GM12891 (cell line): Measurements from ENCODE around the gene SRP68. TPM values are rescaled to one million over a fixed set of nuclear protein-coding genes. Genes with fewer than 3 reads are reported as not detected.

Source experiments
- DNase-seq: peaks from one replicate; pipeline ENCODE4 v3.0.0; 2011; ENCODE audit warnings: low spot score; ENCODE audit not compliant: insufficient read length
- FAIRE-seq: peaks from 2 replicates; lab custom pipeline; 2011; peaks lifted over from hg19 to GRCh38; lab: Jason Lieb, UNC
- PAX5 ChIP-seq: IDR thresholded peaks from 2 replicates; pipeline ENCODE4 v1.6.1; 2011; ENCODE audit warnings: low read length, moderate library complexity, mild to moderate bottlenecking; ENCODE audit not compliant: insufficient read depth, severe bottlenecking
- POLR2A ChIP-seq: IDR thresholded peaks from 2 replicates; pipeline ENCODE4 v1.6.1; 2011; ENCODE audit warnings: low read depth, low read length, control low read depth
- POLR2AphosphoS5 ChIP-seq: IDR thresholded peaks from 2 replicates; pipeline ENCODE4 v1.6.1; 2011; ENCODE audit warnings: low read depth, low read length, control low read depth
- POU2F2 ChIP-seq: IDR thresholded peaks from 2 replicates; pipeline ENCODE4 v1.6.1; 2011; ENCODE audit warnings: low read depth, mild to moderate bottlenecking, control low read depth, low read length, moderate library complexity
- SPI1 ChIP-seq: IDR thresholded peaks from 2 replicates; pipeline ENCODE4 v1.6.1; 2011; ENCODE audit warnings: low read depth, low read length, control low read depth
- TAF1 ChIP-seq: IDR thresholded peaks from 2 replicates; pipeline ENCODE4 v1.6.1; 2011; ENCODE audit warnings: low read depth, low read length, control low read depth
- polyA plus RNA-seq: library from polyadenylated mRNA; unstranded; fragments of >200 nt; gene quantifications from one replicate; pipeline ENCODE4 v1.2.1, GENCODE V29; 2012; ENCODE audit warnings: low read depth, missing spikeins, inconsistent platforms; ENCODE audit not compliant: missing spikeins

The SRP68 gene
- polyA plus RNA-seq = 42.5 TPM

DNA sequence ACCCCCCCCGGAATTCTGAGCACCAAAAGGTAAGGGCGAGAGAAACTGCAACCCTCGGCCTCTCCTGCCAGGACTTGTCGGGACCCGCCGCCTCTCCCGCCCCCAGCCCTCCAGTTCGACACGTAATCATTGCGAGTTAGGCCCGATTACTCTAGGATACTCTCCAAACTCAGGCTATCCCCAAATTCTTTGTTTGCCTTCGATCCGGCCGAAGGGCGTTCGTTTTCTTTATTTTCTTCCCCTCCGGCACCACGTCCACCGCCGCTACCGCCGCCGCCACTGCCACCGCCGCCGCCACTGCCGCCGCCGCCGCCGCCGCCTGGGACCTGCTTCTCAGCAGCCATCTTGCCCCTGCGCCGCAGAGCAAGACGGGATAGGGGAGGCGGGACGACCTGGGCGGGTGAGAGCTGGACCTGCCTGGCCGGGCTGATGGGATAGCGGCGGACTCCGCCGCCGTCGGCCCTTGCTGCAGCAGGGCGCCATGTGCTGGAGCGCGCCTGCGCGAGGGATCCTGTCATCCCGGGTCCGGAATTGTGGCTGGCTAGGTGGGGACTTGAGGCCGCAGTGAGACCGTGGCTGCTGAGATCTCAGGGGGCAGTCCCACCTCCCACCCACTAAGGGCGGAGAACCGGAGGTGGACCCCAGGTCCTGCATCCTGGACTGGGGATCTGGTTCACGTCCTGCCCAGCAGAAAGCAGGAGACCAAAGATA, at the start of gene SRP68:
SRP68 (minus strand) TSS at position 370 of the 711 bp plus-strand sequence; CDS start at position 344, 26 bp downstream.
- FAIRE-seq = peak; percentile 99
- peak; percentile 88 for DNase-seq
- TF ChIP-seq TAF1 (peak; percentile 72), PAX5 (no peak), POU2F2 (no peak; the same call in 1 of the 2 replicates), POLR2A (peak; percentile 82), POLR2AphosphoS5 (peak; percentile 59; the same call in 1 of the 2 replicates), SPI1 (no peak)

DNA sequence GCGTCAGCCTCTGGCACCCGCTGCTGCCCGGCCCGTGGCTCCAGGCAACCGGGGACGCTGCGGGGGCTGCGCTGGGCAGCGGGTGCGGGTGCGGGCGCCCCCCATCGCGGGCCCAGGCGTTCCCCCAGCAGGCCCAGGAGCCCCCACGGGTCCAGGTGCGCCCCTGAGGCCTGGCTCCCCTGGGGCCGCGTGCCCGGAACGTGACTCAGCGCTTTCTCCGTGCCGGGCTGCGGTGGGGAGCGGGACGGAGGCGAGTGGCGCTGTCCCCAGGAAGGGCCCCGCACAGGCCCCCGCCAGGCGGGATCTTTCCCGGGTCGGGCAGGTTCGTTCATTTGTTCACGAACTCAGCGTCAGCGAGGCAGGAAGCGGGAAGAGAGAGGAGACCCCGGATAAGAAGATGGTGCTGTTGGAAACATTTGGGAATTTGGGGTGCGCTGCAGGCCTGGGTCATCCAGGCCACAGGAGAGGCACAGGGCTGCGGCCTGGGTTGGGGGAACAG, 49.7 kb upstream of the SRP68 start:
- no peak for FAIRE-seq
- no peak for DNase-seq
- no peak for TF ChIP-seq PAX5
- TF ChIP-seq POLR2A = no peak
- no peak for TF ChIP-seq SPI1
- no peak for TF ChIP-seq POU2F2
- TF ChIP-seq TAF1 = no peak
- no peak for TF ChIP-seq POLR2AphosphoS5

DNA sequence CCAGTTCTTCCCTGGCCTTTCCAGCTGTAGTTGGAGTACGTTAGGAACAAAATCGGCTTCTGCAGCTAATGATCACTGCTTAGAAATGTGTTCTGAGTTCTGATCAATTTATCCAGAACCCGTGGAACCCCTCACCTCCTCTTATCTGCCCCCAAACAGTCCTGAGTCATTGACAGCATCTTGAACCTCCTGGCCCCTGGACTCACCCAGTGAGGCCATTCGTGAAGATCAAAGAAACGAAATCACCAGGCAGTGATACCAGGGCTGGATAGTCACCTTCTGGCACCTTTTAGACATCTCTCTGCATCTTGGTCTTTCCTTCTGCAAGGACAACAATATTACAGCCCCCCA, 48.3 kb upstream of the SRP68 start:
- no peak for TF ChIP-seq POLR2AphosphoS5
- no peak for TF ChIP-seq POLR2A
- no peak for TF ChIP-seq TAF1
- TF ChIP-seq POU2F2 = no peak
- no peak for TF ChIP-seq SPI1
- no peak for TF ChIP-seq PAX5
- no peak for DNase-seq
- peak; percentile 78 for FAIRE-seq

DNA sequence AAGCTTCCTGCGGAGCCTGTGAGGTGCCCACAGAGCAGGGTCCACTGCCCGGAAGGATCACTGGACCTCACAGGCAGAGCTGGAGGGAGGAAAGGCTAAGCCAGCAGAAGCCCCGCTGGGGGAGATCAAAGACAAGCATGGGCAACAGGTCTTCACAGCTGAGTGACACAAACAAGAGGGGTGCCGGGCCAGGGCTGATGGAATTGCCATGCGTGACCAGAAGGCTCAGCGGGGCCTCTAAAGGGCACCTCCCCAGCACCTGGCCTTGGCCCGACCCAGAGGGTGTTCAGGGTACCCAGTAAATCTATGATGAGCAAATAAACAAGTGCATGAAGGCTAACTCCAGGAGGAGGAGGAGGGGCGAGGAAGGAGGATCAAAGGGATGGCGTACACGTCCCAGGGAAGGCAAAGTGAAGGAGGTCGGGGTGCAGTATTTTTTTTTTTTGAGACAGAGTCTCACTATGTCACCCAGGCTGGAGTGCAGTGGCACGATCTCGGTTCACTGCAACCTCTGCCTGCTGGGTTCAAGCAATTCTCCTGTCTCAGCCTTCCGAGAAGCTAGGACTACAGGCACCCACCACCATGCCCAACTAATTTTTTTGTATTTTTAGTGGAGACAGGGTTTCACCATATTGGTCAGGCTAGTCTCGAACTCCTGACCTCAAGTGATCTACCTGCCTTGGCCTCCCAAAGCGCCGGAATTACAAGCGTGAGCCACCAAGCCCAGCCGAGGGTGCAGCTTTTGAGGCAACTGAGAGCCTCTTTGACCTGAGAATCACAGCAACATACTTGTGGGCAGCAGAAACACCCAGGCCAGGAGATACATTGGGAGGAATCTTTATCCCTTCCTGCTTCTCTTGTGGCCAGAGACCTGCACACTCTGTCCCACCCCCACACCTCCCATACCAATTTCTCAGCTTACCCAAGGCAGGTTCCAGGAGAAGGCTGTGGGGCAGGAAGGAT, 47.4 kb upstream of the SRP68 start:
- TF ChIP-seq PAX5 (no peak), SPI1 (no peak), POLR2A (no peak), TAF1 (no peak), POU2F2 (no peak), POLR2AphosphoS5 (no peak)
- DNase-seq (no peak), FAIRE-seq (no peak)

DNA sequence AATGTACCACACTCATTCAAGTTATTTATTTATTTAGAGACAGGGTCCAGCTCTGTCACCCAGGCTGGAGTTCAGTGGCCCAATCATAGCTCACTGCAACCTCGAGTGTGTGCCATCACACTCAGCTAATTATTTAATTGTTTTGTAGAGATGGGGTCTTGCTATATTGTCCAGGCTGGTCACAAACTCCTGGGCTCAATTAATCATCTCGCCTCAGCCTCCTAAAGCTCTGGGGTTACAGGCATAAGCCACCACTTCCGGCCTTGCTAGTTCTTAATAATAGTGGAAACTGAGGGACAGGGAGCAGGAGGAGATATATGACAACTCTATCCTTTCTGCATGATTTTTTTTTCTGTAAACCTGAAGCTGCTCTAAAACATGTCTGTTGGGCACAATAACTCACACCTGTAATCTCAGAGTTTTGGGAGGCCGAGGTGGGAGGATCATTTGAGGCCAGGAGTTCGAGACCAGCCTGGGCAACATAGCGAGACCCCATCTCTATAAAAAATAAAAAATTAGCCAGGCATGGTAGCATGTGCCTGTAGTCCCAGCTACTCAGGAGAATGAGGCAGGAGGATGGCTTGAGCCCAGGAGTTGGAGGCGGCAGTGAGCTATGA, 42.9 kb upstream of the SRP68 start:
- TF ChIP-seq POU2F2 = no peak
- no peak for TF ChIP-seq SPI1
- TF ChIP-seq POLR2A = no peak
- TF ChIP-seq POLR2AphosphoS5 = no peak
- no peak for TF ChIP-seq TAF1
- no peak for TF ChIP-seq PAX5
- FAIRE-seq (no peak), DNase-seq (no peak)

DNA sequence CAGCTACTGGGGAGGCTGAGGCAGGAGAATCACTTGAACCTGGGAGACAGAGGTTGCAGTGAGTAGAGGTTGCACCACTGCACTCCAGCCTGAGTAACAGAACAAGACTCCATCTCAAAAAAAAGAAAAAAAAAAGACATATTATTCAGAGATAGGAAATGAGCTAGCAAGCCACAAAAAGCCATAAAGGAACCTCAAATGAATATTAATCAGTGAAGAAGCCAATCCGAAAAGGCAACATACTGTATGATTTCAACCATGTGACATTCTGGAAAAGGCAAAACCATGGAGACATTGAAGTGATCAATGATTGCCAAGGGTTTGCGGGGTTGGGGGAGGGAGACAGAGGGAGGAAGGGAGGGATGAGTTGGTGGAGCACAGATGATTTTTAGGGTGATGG, 39.6 kb upstream of the SRP68 start:
- TF ChIP-seq PAX5 (no peak), SPI1 (no peak), POU2F2 (no peak), TAF1 (no peak), POLR2A (no peak), POLR2AphosphoS5 (no peak)
- no peak for DNase-seq
- FAIRE-seq = no peak

DNA sequence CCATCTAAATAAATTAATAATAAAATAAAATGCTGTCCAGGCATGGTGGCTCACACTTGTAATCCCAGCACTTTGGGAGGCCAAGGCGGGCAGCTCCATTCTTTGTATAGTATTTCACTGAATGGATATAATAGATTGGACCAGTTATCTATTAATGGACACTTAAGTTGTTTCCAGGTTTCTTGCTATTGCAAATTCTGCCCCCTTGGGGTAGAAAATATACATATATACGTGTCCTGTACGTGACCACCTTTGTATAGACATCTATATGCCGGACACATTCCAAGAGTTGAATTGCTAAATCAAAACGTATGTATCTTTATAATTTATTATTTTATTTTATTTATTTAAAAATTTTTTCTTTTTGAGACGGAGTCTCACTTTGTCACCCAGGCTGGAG, 35.2 kb upstream of the SRP68 start:
- TF ChIP-seq POLR2A (no peak), PAX5 (no peak), SPI1 (no peak)
- DNase-seq (no peak), FAIRE-seq (no peak)

DNA sequence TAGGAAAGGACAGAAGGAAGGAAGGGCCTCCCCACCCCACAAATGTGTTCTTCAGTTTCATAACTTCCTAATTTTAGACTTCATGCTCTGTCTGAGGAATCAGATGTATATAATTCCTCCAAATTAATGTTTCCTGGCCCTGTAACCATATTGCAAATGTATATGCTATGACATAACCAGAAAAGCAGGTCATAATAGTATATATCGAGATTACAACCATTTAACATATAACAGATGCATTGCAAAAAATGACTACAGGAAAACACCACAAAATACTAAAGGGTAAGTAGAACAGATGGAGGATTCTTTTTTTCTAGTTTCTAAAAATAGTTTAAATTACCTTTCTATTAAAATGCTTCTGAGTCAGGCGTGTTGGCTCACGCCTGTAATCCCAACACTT, 34.4 kb upstream of the SRP68 start:
- FAIRE-seq (no peak), DNase-seq (no peak)

DNA sequence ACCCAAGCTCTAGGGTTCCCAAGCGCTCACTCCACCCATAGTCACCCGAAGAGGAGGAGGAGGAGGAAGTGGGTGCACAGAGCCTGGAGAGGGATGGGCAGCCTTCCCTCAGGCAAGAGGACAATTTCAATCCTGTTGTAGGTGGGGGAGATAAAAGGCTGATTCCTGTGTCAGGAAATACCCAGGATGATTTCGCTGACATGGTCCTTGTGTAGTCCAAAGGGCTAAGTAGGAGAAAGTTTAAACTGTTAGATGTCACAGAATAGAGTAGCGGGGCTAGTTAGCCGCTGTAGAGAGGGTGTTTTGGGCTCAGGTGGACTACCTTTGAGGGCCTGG, 32.5 kb upstream of the SRP68 start:
- DNase-seq (no peak), FAIRE-seq (no peak)
- TF ChIP-seq POLR2AphosphoS5 (no peak), TAF1 (no peak), POU2F2 (no peak), POLR2A (no peak), SPI1 (no peak), PAX5 (no peak)

More for the DNA sequence above, 34.4 kb upstream of the SRP68 start:
- no peak for TF ChIP-seq PAX5
- no peak for TF ChIP-seq TAF1
- TF ChIP-seq POLR2AphosphoS5 = no peak
- TF ChIP-seq POU2F2 = no peak
- no peak for TF ChIP-seq POLR2A
- no peak for TF ChIP-seq SPI1
